Measurements from ENCODE around the gene AMBRA1.

The AMBRA1 gene

GRCh38 chr11:46463701-46464421, 130.0 kb downstream of the AMBRA1 start:
- DNase-seq, result no peak

GRCh38 chr11:46461461-46461927, 132.3 kb downstream of the AMBRA1 start:
- DNase-seq, result no peak

GRCh38 chr11:46458491-46458890, 135.3 kb downstream of the AMBRA1 start:
- DNase-seq, result no peak

- DNase-seq, result no peak
These were observed 136.0 kb downstream of the AMBRA1 start for GRCh38 chr11:46457659-46458424.

- no peak for DNase-seq
These were observed 136.8 kb downstream of the AMBRA1 start for GRCh38 chr11:46457021-46457420.

GRCh38 chr11:46456269-46457001, 137.4 kb downstream of the AMBRA1 start:
- DNase-seq, result no peak

GRCh38 chr11:46455834-46456233, 138.0 kb downstream of the AMBRA1 start:
- DNase-seq, result no peak

GRCh38 chr11:46452918-46453517, 140.8 kb downstream of the AMBRA1 start:
- no peak for DNase-seq

- DNase-seq, result no peak
These were observed 142.1 kb downstream of the AMBRA1 start for GRCh38 chr11:46451759-46452158.

- DNase-seq, result no peak
These were observed 142.9 kb downstream of the AMBRA1 start for GRCh38 chr11:46450846-46451477.

- no peak for DNase-seq
These were observed 146.3 kb downstream of the AMBRA1 start for GRCh38 chr11:46447544-46447943.

GRCh38 chr11:46445920-46446771, 147.7 kb downstream of the AMBRA1 start:
- DNase-seq, result no peak

- DNase-seq, result no peak
These were observed 148.5 kb downstream of the AMBRA1 start for GRCh38 chr11:46445192-46445919.

- no peak for DNase-seq
These were observed 149.5 kb downstream of the AMBRA1 start for GRCh38 chr11:46444305-46444704.

GRCh38 chr11:46438211-46438610, 155.6 kb downstream of the AMBRA1 start:
- no peak for DNase-seq

GRCh38 chr11:46437122-46437689, 156.6 kb downstream of the AMBRA1 start:
- DNase-seq, result no peak

- DNase-seq, result no peak
These were observed 157.7 kb downstream of the AMBRA1 start for GRCh38 chr11:46436113-46436512.

GRCh38 chr11:46435679-46436078, 158.1 kb downstream of the AMBRA1 start:
- no peak for DNase-seq

- DNase-seq, result no peak
These were observed 162.6 kb downstream of the AMBRA1 start for GRCh38 chr11:46431211-46431610.

GRCh38 chr11:46429717-46430116, 164.1 kb downstream of the AMBRA1 start:
- no peak for DNase-seq

- DNase-seq, result no peak
These were observed 166.5 kb downstream of the AMBRA1 start for GRCh38 chr11:46427364-46427763.
